GM21619 (cell line): Measurements from ENCODE around the gene CYLD.

Experiments
- ATAC-seq: cut with Tn5 transposase; IDR thresholded peaks from one replicate; pipeline ENCODE4 v1.9.1; 2021; ENCODE audit not compliant: unreplicated experiment

CYLD gene

GRCh38 chr16:50711040-50711439, 30.8 kb upstream of the CYLD start:
- no peak for ATAC-seq

- ATAC-seq, result no peak
Measured at GRCh38 chr16:50711862-50712559, 29.9 kb upstream of the CYLD start.

GRCh38 chr16:50712560-50712898, 29.4 kb upstream of the CYLD start:
- no peak for ATAC-seq

GRCh38 chr16:50712956-50713355, 28.9 kb upstream of the CYLD start:
- no peak for ATAC-seq

GRCh38 chr16:50717091-50717490, 24.8 kb upstream of the CYLD start:
- no peak for ATAC-seq

- no peak for ATAC-seq
Measured at GRCh38 chr16:50717494-50717893, 24.4 kb upstream of the CYLD start.

- no peak for ATAC-seq
Measured at GRCh38 chr16:50718061-50718760, 23.7 kb upstream of the CYLD start.

GRCh38 chr16:50718761-50719400, 23.0 kb upstream of the CYLD start:
- ATAC-seq, result no peak

GRCh38 chr16:50719401-50720337, 22.2 kb upstream of the CYLD start:
- ATAC-seq, result no peak

- no peak for ATAC-seq
Measured at GRCh38 chr16:50721549-50722404, 20.1 kb upstream of the CYLD start.

GRCh38 chr16:50722405-50722737, 19.5 kb upstream of the CYLD start:
- ATAC-seq, result no peak

GRCh38 chr16:50722960-50723359, 18.9 kb upstream of the CYLD start:
- no peak for ATAC-seq

GRCh38 chr16:50724306-50724705, 17.6 kb upstream of the CYLD start:
- no peak for ATAC-seq

GRCh38 chr16:50731130-50731988, 10.5 kb upstream of the CYLD start:
- ATAC-seq, result no peak

- no peak for ATAC-seq
Measured at GRCh38 chr16:50731989-50732832, 9.7 kb upstream of the CYLD start.

- no peak for ATAC-seq
Measured at GRCh38 chr16:50733468-50733867, 8.4 kb upstream of the CYLD start.

- ATAC-seq, result no peak
Measured at GRCh38 chr16:50735629-50736122, 6.2 kb upstream of the CYLD start.

- ATAC-seq, result no peak
Measured at GRCh38 chr16:50736448-50736847, 5.4 kb upstream of the CYLD start.
